ENCODE measurements around the gene RPS6KA2.
"Not testable (repeated sequence)": the region's sequence is repeated elsewhere in the genome, so short reads cannot be mapped to it uniquely, and the experiment has no call there.

Gene RPS6KA2

DNA sequence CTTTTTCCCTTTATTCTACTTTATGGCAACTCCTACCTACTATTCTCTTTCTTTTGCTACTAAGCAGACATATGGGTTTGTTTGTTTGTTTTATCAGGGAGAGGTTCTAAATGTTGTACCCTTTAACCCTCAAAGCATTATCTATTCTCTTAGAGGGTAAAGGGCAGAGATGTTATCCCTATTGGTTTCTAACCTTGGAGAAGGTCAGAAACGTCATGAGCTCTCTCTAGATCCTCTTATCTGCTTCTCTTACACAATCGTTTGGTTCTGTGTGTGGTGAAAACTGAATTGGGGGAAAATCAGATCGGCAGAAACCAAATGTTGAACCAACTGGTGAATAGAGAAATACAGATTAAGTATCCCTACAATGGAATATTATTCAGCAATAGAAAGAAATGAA, 237.9 kb downstream of the RPS6KA2 start:
- Histone ChIP-seq H3K27me3 (replicated peaks; ENCODE audit: control insufficient read depth, insufficient read depth, low read length) (no peaks in the 10 kb centered on the region), H3K4me3 (replicated peaks; ENCODE audit: low read depth, low read length) (no peak overlapping the region), H3K36me3 (ENCODE audit: control insufficient read depth, insufficient read depth, low read length) (no peaks in the 10 kb centered on the region)
- TF ChIP-seq, protein P1, sequence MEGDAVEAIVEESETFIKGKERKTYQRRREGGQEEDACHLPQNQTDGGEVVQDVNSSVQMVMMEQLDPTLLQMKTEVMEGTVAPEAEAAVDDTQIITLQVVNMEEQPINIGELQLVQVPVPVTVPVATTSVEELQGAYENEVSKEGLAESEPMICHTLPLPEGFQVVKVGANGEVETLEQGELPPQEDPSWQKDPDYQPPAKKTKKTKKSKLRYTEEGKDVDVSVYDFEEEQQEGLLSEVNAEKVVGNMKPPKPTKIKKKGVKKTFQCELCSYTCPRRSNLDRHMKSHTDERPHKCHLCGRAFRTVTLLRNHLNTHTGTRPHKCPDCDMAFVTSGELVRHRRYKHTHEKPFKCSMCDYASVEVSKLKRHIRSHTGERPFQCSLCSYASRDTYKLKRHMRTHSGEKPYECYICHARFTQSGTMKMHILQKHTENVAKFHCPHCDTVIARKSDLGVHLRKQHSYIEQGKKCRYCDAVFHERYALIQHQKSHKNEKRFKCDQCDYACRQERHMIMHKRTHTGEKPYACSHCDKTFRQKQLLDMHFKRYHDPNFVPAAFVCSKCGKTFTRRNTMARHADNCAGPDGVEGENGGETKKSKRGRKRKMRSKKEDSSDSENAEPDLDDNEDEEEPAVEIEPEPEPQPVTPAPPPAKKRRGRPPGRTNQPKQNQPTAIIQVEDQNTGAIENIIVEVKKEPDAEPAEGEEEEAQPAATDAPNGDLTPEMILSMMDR (IDR thresholded peaks at IDR 0.05; ENCODE audit: insufficient read depth, low read length, poor library complexity, severe bottlenecking) = no peak
- no peak for DNase-seq (ENCODE audit: extremely low read depth, insufficient read length)

DNA sequence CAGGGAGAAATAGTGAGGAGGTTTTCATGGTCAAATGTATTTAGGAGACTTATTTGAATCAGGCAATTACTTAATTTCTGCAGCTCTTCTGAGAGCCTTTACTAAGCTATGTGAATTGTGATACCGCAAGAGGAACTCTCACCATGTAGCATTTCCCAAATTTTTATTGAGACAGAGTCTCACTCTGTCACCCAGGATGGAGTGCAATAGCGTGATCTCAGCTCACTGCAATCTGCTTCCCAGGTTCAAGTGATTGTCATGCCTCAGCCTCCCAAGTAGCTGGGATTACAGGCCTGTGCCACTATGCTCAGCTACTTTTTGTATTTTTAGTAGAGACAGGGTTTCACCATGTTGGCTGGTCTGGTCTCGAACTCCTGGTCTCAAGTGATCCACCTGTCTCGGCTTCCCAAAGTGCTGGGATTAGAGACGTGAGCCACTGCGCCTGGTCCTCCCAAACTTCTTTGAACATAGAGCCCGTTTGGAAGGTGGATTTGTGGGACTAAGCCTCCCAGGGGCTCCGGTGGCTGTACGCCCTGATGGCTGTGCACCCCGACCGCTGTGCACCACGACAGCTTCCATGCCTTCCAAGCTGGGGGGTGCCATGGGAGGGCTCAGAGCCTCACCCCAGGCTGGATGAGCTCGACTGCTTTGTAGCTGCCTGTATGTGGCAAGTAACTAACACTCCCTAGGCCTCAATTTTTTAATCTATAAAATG, 238.6 kb downstream of the RPS6KA2 start:
- DNase-seq (ENCODE audit: extremely low read depth, insufficient read length) = no peak
- no peak overlapping the region for H3K4me3 ChIP-seq (replicated peaks; ENCODE audit: low read depth, low read length)
- no peaks in the 10 kb centered on the region for H3K27me3 ChIP-seq (replicated peaks; ENCODE audit: control insufficient read depth, insufficient read depth, low read length)
- no peaks in the 10 kb centered on the region for H3K36me3 ChIP-seq (ENCODE audit: control insufficient read depth, insufficient read depth, low read length)
- TF ChIP-seq, protein P1 (IDR thresholded peaks at IDR 0.05; ENCODE audit: insufficient read depth, low read length, poor library complexity, severe bottlenecking) = no peak

DNA sequence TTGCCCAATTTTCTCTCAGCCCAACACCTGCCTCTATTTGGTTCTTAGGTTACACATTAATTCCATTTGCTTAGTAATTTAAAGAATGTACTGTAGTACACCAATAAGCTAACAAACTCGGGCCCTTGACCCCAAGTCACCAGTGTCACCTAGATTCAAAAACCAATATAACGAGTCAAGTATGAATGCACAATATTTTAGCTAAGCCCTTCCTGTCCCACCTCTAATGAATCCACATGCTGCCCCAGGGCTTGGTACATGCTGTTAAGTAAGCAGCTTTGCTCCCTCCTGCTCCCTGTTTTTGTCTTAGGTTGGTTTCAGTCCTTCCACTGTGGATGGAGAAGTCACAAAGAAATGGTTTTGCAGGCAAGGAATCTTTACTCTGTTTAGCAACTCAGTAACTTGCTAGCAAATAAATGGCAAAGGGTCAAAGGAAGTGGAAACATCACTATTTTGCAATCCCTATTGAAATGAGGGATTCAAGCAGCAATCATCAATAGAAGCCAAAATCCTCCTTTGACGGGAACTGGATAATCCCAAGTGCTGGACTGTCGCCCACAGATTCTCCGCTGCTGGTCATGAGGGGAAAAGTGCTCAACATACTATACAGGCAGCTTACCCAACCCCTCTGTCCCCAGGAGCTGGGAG, 239.3 kb downstream of the RPS6KA2 start:
- H3K36me3 ChIP-seq (ENCODE audit: control insufficient read depth, insufficient read depth, low read length) = no peaks in the 10 kb centered on the region
- H3K27me3 ChIP-seq (replicated peaks; ENCODE audit: control insufficient read depth, insufficient read depth, low read length) = no peaks in the 10 kb centered on the region
- TF ChIP-seq, protein P1 (IDR thresholded peaks at IDR 0.05; ENCODE audit: insufficient read depth, low read length, poor library complexity, severe bottlenecking) = no peak
- no peak for DNase-seq (ENCODE audit: extremely low read depth, insufficient read length)
- H3K4me3 ChIP-seq (replicated peaks; ENCODE audit: low read depth, low read length) = no peak overlapping the region

DNA sequence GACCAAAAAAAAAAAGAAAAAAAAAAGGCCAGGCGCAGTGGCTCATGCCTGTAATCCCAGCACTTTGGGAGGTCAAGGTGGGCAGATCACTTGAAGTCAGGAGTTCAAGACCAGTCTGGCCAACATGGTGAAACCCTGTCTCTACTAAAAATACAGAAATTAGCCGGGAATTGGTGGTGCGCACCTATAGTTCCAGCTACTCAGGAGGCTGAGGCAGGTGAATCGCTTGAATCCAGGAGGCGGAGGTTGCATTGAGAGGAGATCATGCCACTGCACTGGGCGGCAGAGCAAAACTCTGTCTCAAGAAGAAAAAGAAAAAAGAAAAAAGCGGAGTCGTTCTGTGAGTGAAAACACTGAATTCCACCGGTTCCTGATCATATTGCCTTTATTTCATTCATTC, 240.0 kb downstream of the RPS6KA2 start:
- not testable (repeated sequence) for DNase-seq (ENCODE audit: extremely low read depth, insufficient read length); H3K27me3 ChIP-seq (replicated peaks; ENCODE audit: control insufficient read depth, insufficient read depth, low read length); H3K36me3 ChIP-seq (ENCODE audit: control insufficient read depth, insufficient read depth, low read length); H3K4me3 ChIP-seq (replicated peaks; ENCODE audit: low read depth, low read length)

DNA sequence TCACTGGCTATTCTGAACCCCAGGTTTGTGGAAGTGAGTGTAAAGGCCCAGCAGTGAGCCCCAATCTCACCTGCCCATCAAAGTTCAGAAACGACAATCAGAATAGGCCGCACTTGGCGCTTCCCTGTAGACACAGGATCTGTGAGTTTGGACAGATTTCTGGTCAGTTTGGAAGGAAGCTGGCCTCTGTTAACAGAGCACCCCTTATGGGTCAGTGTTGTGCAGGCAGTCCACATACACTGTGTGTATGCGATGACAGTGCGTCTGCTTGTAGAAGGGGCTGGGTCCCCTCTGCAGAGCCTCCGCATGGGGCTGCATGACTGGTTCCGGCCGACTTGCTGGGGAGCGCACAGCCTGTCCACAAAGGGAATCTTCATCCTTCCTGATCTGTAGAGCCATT, 240.9 kb downstream of the RPS6KA2 start:
- Histone ChIP-seq H3K4me3 (replicated peaks; ENCODE audit: low read depth, low read length) (no peak overlapping the region), H3K36me3 (ENCODE audit: control insufficient read depth, insufficient read depth, low read length) (no peaks in the 10 kb centered on the region), H3K27me3 (replicated peaks; ENCODE audit: control insufficient read depth, insufficient read depth, low read length) (no peaks in the 10 kb centered on the region)
- no peak for DNase-seq (ENCODE audit: extremely low read depth, insufficient read length)
- TF ChIP-seq, protein P1 (IDR thresholded peaks at IDR 0.05; ENCODE audit: insufficient read depth, low read length, poor library complexity, severe bottlenecking) = no peak

DNA sequence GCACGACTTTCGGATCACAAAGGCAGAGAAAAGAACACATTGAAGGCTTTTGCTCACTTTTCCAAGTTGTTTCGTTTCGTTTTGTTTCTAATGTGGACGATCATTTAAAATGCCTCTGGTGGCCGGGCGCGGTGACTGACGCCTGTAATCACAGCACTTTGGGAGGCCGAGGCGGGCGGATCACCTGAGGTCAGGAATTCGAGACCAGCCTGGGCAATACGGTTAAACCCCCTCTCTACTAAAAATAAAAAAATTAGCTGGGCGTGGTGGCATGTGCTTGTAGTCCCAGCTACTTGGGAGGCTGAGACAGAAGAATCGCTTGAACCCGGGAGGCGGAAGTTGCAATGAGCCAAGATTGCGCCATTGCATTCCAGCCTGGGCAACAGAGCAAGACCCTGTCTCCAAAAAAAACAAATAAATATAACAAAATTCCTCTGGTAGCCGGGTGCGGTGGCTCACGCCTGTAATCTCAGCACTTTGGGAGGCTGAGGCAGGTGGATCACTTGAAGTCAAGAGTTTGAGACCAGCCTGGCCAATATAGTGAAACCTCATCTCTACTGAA, 243.2 kb downstream of the RPS6KA2 start:
- not testable (repeated sequence) for H3K27me3 ChIP-seq (replicated peaks; ENCODE audit: control insufficient read depth, insufficient read depth, low read length); DNase-seq (ENCODE audit: extremely low read depth, insufficient read length); H3K36me3 ChIP-seq (ENCODE audit: control insufficient read depth, insufficient read depth, low read length)
- peak overlapping the region; percentile 74 for H3K4me3 ChIP-seq (replicated peaks; ENCODE audit: low read depth, low read length)
